Frontal cortex (tissue), 4 donors: ENCODE measurements around the gene TBC1D7. TPM values are rescaled to one million over a fixed set of nuclear protein-coding genes. Genes with fewer than 3 reads are reported as not detected.
A peak's percentile ranks its signal among the peaks of the same experiment; 100 is the strongest.

Source experiments
- DNase-seq, 2 donors: peaks; one replicate each; pipeline ENCODE4 v3.0.0; 2012; ENCODE audit warnings: low spot score in 2 of 2
- FAIRE-seq: peaks from 2 replicates; lab custom pipeline; 2012; peaks lifted over from hg19 to GRCh38; lab: Jason Lieb, UNC
- total RNA-seq: library from RNA; depleted of rRNA; stranded (reverse); fragments of >200 nt; gene quantifications from one replicate; pipeline ENCODE4 v1.2.3, GENCODE V29; 2014
- donor health status: control.
- donor health status: control.
- donor health status: control.

Gene TBC1D7
- total RNA-seq, 1 donor from 2014 or later: 37.5 TPM

DNA sequence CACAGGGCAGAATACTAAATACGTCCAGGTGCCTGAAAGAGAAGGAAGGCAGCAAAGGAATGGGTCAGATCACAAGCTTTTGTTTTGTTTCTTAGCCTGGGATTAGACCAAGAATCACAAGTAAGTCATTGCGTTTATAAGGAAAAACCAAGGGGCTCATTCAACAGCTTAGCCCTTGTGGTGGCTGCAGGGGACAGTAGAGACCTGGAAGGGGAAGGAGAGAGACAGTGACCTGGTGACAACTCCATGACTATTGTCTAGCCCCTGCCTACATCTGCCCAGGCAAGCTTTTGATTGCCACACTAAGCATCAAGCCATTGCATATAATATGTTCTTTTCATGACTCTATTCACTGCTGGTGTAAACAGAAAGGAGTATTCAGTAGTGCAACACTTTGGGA lies 30.2 kb upstream of the TBC1D7 start:
- FAIRE-seq (no peak), DNase-seq (no peak)

DNA sequence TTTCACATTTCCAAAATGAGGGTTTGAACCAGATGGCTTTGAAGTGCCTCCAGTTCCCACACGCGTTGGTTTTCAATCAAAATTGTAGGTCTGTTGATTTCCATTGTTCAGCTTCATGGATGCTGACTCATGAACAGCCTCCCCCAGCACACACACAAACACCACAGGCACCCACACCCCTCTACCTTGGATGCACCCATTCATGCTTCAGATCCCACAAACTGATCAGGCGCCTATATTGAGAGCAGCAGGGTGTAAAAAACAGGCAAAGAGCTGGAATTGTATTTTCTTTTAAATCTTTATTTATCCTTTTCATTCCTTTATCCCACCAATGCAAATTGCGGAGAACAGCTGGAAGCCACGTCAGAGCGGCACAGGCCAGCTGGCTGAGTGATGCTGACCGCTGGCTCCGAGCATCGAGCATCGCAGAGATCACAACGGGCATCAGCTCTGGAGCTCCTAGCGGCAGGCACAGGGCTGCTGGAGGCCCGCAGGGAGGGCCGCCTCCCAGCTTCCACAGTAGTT lies 29.3 kb upstream of the TBC1D7 start:
- FAIRE-seq (no peak), DNase-seq (no peak)

DNA sequence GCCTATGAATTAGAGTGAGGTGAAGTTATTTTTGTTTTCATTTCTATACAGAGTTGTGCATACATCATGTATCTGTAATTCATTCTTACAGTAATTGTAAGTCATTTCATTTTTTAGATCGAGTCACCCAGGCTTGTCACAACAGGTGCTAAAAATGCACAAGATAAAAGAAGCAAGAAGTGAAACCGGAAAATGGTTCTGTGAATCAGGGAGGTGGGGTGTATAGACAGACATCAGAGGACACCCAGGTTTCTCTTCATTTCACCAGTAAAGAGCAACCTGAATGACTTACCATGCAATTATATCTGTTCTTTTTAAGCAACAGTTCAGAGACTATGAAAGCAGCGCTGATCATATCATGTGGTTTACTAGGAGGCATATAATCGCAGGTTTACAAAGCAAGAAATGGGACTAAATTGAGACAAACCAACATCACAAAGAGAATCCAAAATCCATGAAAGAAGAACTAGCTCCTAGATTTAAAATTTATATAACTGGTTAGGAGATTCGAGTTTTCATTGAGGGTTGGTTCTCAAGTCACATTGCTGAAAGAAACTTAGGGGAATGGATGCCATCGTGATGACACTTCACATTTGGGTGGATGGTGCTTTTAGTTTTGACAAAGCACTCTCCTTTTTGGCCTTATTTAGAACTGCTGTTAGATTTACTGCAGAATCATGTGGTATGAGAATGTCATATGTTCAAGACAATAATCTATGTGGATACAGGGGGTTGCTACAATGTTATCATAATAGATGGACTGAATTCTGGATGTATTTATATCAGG lies 27.9 kb upstream of the TBC1D7 start:
- no peak for FAIRE-seq
- DNase-seq: no peak

DNA sequence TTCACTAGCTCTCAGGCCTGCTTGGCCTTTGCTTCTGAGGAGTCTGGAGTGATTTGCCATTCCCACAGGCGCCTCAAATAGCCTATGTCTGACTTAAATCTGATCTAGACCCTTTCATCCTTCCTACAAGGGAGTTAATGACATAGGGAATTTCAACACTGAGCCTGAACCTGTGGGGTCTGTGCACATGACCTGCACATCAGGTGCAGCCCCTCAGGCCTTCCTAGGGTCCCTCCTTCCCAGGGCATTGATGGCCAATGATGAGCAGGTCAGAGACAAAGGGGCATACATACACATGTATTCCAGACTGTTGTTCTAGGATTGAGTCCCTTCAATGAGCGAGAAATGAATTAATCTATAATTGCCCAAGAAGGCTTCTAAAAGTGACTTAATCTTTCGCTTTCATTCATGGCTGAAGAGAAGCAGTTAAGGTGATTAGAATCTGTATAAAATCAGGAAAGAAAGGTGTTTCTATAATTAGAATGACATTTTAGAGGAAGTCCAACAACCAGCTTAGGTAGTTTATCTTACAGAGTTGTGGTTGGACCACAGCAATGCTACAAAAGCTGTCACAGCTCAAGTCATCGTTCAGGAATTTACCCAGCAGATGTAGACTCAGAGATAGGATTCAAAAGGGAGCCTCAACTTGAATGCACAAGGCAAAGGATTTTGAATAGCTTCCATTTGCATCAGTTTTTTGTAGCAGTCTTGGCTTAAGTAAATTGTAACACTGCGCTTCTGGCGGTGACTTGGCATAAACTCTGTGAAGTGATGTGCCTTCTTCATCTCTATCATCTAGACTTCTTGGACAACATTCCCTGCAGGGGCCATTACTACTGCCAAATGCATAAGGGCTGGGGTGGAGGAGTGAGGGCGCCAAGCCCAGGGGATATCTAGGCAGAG lies 27.0 kb upstream of the TBC1D7 start:
- FAIRE-seq (no peak), DNase-seq (no peak)

- FAIRE-seq: no peak
- no peak for DNase-seq
These were observed 26.1 kb upstream of the TBC1D7 start for GRCh38 chr6:13354331-13355042.

GRCh38 chr6:13352165-13352564 lies 23.8 kb upstream of the TBC1D7 start:
- FAIRE-seq (no peak), DNase-seq (no peak)

DNA sequence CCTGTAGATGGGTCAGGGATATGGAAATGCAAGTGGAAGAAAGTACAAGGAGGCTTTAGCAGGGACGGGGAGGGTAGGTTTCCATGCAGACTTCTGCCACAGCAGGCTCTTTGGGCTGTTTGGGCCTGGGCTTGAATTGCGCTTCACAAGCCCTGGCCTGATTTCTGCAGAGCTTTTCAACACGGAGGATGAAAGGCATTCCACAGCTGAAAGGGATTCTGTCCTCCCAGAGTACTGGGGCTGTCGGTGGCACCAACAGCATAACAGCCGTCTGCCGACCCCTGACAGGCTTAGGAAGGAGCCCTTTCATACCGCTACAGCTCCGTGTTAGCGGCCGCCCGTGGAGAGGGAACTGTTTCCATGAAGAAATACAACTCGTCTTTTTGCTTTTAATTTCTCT lies 22.9 kb upstream of the TBC1D7 start:
- DNase-seq (no peak), FAIRE-seq (no peak)

GRCh38 chr6:13349811-13350506 lies 21.6 kb upstream of the TBC1D7 start:
- no peak for DNase-seq
- FAIRE-seq: no peak

DNA sequence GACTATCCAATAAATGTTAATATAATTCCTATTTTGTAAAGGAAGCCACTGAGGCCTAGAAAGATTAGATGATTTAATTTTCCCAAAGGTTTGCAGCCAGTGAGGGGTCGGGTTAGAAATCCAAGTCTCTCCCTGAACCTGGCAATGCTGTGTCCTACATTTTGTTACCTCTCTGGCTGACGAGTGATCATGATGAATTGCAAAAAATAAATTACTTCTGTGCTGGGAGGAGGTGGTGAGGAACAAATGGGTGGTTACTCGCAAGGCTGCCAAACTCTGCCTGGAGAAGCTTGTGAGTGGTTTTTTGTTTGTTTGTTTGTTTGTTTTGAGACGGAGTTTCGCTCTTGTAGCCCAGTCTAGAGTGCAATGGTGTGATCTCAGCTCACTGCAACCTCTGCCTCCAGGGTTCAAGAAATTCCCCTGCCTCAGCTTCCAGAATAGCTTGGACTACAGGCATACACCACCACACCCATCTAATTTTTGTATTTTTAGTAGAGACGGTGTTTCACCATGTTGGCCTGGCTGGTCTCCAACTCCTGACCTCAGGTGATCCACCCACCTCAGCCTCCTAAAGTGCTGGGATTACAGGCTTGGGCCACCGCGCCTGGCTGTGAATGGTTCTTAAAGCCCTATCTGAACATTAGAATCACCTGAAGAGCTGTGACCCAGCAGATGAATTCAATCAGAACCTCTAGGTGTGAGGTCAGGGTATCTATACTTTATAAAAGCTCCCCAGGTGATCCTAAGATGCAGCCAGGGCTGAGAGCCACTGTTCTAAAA lies 20.2 kb upstream of the TBC1D7 start:
- FAIRE-seq (no peak), DNase-seq (no peak)

- FAIRE-seq (no peak), DNase-seq (no peak)
These were observed 17.9 kb upstream of the TBC1D7 start for GRCh38 chr6:13346245-13346644.

GRCh38 chr6:13342414-13343019 lies 14.2 kb upstream of the TBC1D7 start:
- DNase-seq: no peak
- FAIRE-seq: no peak

GRCh38 chr6:13339863-13340630 lies 11.7 kb upstream of the TBC1D7 start:
- DNase-seq (no peak), FAIRE-seq (no peak)

DNA sequence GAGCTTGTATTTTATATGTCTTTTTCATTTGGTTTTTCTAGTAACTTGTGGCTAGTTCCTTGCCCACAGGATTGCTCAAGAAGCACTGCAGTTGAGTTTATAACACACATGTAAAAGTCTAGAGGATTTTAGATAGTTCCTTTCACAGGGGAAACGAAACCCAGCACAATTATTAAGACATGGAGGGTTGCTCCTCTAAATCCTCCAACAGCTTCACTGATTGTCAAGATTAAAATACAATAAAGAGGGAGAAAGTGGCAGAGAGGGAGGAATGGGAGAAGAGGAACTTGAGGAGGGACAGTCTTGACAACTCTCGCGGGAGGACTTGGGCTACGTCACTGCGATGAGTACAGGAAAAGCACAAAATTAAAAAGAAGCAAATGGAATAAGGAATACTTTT lies 9.7 kb upstream of the TBC1D7 start:
- DNase-seq (no peak), FAIRE-seq (no peak)

GRCh38 chr6:13336553-13336952 lies 8.2 kb upstream of the TBC1D7 start:
- DNase-seq (peak; percentile 40 to 67), FAIRE-seq (no peak)

- no peak for DNase-seq
- no peak for FAIRE-seq
These were observed 6.6 kb upstream of the TBC1D7 start for GRCh38 chr6:13334953-13335352.

GRCh38 chr6:13332349-13332706 lies 4.0 kb upstream of the TBC1D7 start:
- FAIRE-seq (no peak), DNase-seq (no peak)

DNA sequence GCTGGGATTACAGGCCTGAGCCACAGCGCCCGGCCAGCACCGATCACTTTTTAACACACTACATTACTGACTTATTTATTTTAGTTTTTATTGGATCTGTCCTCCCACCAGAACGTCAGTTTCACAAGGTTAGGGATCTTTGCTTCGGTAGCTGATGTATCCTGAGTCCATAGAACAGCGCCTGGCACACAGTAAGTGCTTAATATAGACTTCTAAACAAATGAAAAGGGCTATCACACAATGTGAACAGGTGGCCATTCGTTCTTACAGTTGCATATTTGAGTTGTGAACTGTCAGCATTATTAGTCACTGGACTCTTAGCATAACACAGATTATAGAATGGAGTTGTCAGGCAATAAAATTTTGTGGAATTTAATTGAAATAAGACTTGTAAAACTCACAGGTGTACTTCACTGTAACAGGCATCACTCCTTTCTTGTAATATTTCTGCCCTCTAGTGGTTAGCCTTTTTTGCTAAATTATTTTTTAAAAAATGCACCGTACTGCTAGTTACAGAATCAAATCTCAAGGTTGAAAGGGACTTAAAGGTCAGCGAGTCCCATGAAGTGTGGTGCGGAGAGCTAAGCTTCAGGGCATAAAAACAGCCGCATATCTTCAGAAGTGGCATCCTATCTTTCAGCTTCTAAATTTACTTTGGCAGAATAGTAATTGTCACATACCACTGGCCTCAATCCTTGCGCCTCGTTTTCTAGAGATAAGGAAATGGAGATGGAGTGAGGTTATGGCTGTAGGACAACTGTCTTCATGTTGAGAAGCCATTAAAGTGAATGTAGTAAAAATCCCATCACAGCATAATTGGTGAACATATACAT lies 3.4 kb upstream of the TBC1D7 start:
- DNase-seq: no peak

More for the DNA sequence above, 3.4 kb upstream of the TBC1D7 start:
- FAIRE-seq: no peak
